ENCODE data around the gene AK8. TPM values are rescaled to one million over a fixed set of nuclear protein-coding genes. Genes with fewer than 3 reads are reported as not detected.

AK8 gene
- total and polyA plus RNA-seq, 2 of the 4 experiments (the other 2 are of a cell fraction), result under 0.01 to 0.09 TPM

DNA sequence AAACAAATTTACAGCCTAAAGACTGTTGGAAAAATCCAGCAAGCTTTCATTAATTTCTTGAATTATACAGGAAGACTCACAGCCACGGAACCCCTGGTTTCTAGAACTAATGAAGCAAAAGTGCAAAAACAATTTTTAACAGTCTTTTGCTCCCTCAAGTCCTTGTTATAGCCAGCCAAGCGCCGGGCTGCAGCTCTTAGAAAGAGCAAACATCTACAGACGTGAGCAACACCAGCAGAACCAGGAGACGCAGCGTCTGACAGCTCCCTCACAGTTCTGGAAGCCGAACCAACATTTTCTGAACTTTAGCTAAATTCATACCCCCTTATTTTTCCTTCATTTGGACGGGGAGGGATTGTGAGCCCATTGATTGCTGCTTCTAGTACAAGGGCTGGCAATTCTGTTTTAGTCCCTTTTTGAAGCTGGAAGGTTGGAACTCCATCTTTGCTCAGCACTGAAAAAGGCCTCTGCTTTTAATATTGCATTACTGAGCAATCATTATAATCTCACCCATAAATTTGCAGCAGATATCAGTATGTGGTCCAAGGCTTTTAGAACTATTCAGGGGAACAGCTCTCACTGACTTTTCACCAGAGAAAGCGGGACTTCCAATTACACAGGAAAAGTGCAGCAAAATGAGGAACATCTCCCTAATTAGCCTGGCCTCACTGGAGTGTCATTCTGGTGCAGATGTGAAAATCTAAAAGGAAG lies 45.8 kb downstream of the AK8 start:
- POLR2A ChIA-PET (ENCODE audit: unreplicated experiment), result interaction anchor here (0.6 kb wide), 1 partner anchor 94 kb away, joined by 3 read pairs; no protein-coding TSS in a partner anchor
- TF ChIP-seq FOS (IDR thresholded peaks at IDR 0.05; ENCODE audit: low read depth, low read length) (no peak), MXI1 (IDR thresholded peaks at IDR 0.05; ENCODE audit: borderline replicate concordance, low read depth, low read length) (no peak), BHLHE40 (IDR thresholded peaks at IDR 0.05; ENCODE audit: low read depth, low read length) (no peak), SMC3 (IDR thresholded peaks at IDR 0.05; ENCODE audit: low read depth, low read length) (no peak), MAZ (IDR thresholded peaks at IDR 0.05; ENCODE audit: borderline replicate concordance, low read depth, low read length) (no peak), CHD1 (IDR thresholded peaks at IDR 0.05; ENCODE audit: low read depth, low read length) (no peak), POLR2A (IDR thresholded peaks at IDR 0.05; ENCODE audit: low read depth, low read length) (no peak), CEBPB (IDR thresholded peaks at IDR 0.05; ENCODE audit: low read depth, low read length) (no peak), MAFK (IDR thresholded peaks at IDR 0.05; ENCODE audit: low read depth, low read length) (no peak), RCOR1 (IDR thresholded peaks at IDR 0.05; ENCODE audit: insufficient replicate concordance, low read length) (no peak), RAD21 (IDR thresholded peaks at IDR 0.05; ENCODE audit: low read length) (no peak), NFE2L2 (IDR thresholded peaks at IDR 0.05; ENCODE audit: low read depth, low read length) (no peak), RFX5 (IDR thresholded peaks at IDR 0.05; ENCODE audit: low read depth, low read length) (no peak)
- TF ChIP-seq, protein P1, sequence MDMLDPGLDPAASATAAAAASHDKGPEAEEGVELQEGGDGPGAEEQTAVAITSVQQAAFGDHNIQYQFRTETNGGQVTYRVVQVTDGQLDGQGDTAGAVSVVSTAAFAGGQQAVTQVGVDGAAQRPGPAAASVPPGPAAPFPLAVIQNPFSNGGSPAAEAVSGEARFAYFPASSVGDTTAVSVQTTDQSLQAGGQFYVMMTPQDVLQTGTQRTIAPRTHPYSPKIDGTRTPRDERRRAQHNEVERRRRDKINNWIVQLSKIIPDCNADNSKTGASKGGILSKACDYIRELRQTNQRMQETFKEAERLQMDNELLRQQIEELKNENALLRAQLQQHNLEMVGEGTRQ (IDR thresholded peaks at IDR 0.05; ENCODE audit: low read depth, low read length), result no peak
- TF ChIP-seq, protein P2, sequence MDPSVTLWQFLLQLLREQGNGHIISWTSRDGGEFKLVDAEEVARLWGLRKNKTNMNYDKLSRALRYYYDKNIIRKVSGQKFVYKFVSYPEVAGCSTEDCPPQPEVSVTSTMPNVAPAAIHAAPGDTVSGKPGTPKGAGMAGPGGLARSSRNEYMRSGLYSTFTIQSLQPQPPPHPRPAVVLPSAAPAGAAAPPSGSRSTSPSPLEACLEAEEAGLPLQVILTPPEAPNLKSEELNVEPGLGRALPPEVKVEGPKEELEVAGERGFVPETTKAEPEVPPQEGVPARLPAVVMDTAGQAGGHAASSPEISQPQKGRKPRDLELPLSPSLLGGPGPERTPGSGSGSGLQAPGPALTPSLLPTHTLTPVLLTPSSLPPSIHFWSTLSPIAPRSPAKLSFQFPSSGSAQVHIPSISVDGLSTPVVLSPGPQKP (IDR thresholded peaks at IDR 0.05; ENCODE audit: borderline replicate concordance, low read depth, low read length), result no peak
- TF ChIP-seq, protein P3, sequence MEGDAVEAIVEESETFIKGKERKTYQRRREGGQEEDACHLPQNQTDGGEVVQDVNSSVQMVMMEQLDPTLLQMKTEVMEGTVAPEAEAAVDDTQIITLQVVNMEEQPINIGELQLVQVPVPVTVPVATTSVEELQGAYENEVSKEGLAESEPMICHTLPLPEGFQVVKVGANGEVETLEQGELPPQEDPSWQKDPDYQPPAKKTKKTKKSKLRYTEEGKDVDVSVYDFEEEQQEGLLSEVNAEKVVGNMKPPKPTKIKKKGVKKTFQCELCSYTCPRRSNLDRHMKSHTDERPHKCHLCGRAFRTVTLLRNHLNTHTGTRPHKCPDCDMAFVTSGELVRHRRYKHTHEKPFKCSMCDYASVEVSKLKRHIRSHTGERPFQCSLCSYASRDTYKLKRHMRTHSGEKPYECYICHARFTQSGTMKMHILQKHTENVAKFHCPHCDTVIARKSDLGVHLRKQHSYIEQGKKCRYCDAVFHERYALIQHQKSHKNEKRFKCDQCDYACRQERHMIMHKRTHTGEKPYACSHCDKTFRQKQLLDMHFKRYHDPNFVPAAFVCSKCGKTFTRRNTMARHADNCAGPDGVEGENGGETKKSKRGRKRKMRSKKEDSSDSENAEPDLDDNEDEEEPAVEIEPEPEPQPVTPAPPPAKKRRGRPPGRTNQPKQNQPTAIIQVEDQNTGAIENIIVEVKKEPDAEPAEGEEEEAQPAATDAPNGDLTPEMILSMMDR (conservative IDR thresholded peaks at IDR 0.05; ENCODE audit: low read depth, low read length), result no peak
- ATAC-seq (ENCODE audit: low read depth) (no peak), DNase-seq (no peak)
- Histone ChIP-seq H4K91ac (ENCODE audit: insufficient read depth, low read depth, low read length) (no peak overlapping the region), H3K4me1 (ENCODE audit: control insufficient read depth, insufficient read depth, low read length) (no peaks in the 10 kb centered on the region), H3K27ac (ENCODE audit: insufficient read depth, low read length) (no peak overlapping the region), H3K14ac (replicated peaks; ENCODE audit: low read depth, low read length) (no peak overlapping the region), H3K79me1 (ENCODE audit: low read depth in 1 of 2, low read length in 2 of 2) (no peaks in the 10 kb centered on the region), H2AFZ (replicated peaks; ENCODE audit: low read length, poor library complexity) (no peak overlapping the region), H3K9me3 (ENCODE audit: control insufficient read depth, insufficient read depth, low read length) (no peaks in the 10 kb centered on the region), H3K4me3 (ENCODE audit: insufficient read depth, low read depth, low read length) (no peak overlapping the region), H3K9me1 (ENCODE audit: insufficient read depth, low read length) (no peaks in the 10 kb centered on the region), H2BK15ac (ENCODE audit: low read depth, low read length) (no peak overlapping the region), H2AK9ac (replicated peaks; ENCODE audit: low read depth, low read length, poor library complexity) (no peak overlapping the region), H3K27me3 (ENCODE audit: control insufficient read depth, insufficient read depth, low read length) (peaks cover 29% of the 10 kb centered on the region), H3K18ac (ENCODE audit: low read depth, low read length) (no peak overlapping the region), H3K9ac (ENCODE audit: low read depth, low read length) (no peak overlapping the region), H4K5ac (ENCODE audit: low read depth, low read length) (no peak overlapping the region), H2BK20ac (ENCODE audit: low read depth, low read length) (no peak overlapping the region), H2AK5ac (ENCODE audit: low read depth, low read length) (no peak overlapping the region), H4K20me1 (ENCODE audit: insufficient read depth, low read length) (no peaks in the 10 kb centered on the region), H2BK5ac (ENCODE audit: low read depth, low read length, poor library complexity, severe bottlenecking) (no peak overlapping the region), H3K36me3 (ENCODE audit: control insufficient read depth, insufficient read depth, low read length) (no peaks in the 10 kb centered on the region), H2BK120ac (ENCODE audit: low read depth, low read length) (no peak overlapping the region), H4K8ac (ENCODE audit: low read depth in 2 of 2, low read length in 2 of 2) (no peak overlapping the region), H3K23ac (ENCODE audit: low read depth, low read length) (no peak overlapping the region), H3K56ac (ENCODE audit: extremely low read depth, insufficient read depth, low read length) (no peak overlapping the region), H3K4ac (ENCODE audit: low read depth, low read length) (no peak overlapping the region), H3K4me2 (ENCODE audit: low read depth, low read length) (no peak overlapping the region)
- in situ Hi-C loops (cut with MboI; ENCODE audit: low sequenced_read_pairs) (no loop called here), dilution Hi-C loops (cut with HindIII; ENCODE audit: low sequenced_read_pairs, unreplicated experiment) (no loop called here), intact Hi-C loops (cut with micrococcal nuclease) (no loop called here)
- BruUV-seq (replicated peaks), result no TSS peak
- CTCF ChIA-PET, result no interaction called here
- 50% methylated on average over 2 of the region's 9 CpGs; no CpG with 5 or more reads in 1 of the 2 experiments for WGBS, 2 experiments (ENCODE audit: extremely low coverage in 2 of 2, insufficient read length in 1 of 2)

Data from IMR-90 (cell line).